H9 (cell line): ENCODE results near the gene BRF1. TPM values are rescaled to one million over a fixed set of nuclear protein-coding genes. Genes with fewer than 3 reads are reported as not detected.

Source experiments
- DNase-seq: peaks from one replicate; pipeline ENCODE4 v3.0.0-alpha.2; 2017
- H2AFZ ChIP-seq: one replicate; pipeline ENCODE4 v1.6.1; 2013; ENCODE audit warnings: mild to moderate bottlenecking, low read length, control low read depth, moderate library complexity
- H2AK5ac ChIP-seq: 2 replicates; pipeline ENCODE4 v1.6.1; 2013; ENCODE audit warnings: low read length, control low read depth, mixed read lengths; ENCODE audit not compliant: insufficient read length
- H2BK120ac ChIP-seq: one replicate; pipeline ENCODE4 v1.6.1; 2013; ENCODE audit warnings: low read depth, mild to moderate bottlenecking, low read length, control low read depth, inconsistent platforms; ENCODE audit not compliant: poor library complexity, severe bottlenecking
- H2BK12ac ChIP-seq: 2 replicates; pipeline ENCODE4 v1.6.1; 2013; ENCODE audit warnings: low read length, control low read depth, mixed read lengths, low read depth; ENCODE audit not compliant: insufficient read length
- H2BK15ac ChIP-seq: 2 replicates; pipeline ENCODE4 v1.6.1; 2013; ENCODE audit warnings: low read depth, low read length, control low read depth
- H2BK20ac ChIP-seq: one replicate; pipeline ENCODE4 v1.6.1; 2013; ENCODE audit warnings: low read depth, mild to moderate bottlenecking, low read length, control low read depth, inconsistent platforms; ENCODE audit not compliant: poor library complexity, severe bottlenecking
- H2BK5ac ChIP-seq: 2 replicates; pipeline ENCODE4 v1.6.1; 2013; ENCODE audit warnings: low read length, control low read depth, mixed read lengths; ENCODE audit not compliant: insufficient read length
- H3K14ac ChIP-seq: 2 replicates; pipeline ENCODE4 v1.6.1; 2013; ENCODE audit warnings: low read length, control low read depth; ENCODE audit not compliant: insufficient read depth
- H3K18ac ChIP-seq: 2 replicates; pipeline ENCODE4 v1.6.1; 2013; ENCODE audit warnings: low read depth, mild to moderate bottlenecking, mixed read lengths, low read length, control low read depth; ENCODE audit not compliant: insufficient read length
- H3K23ac ChIP-seq: 2 replicates; pipeline ENCODE4 v1.6.1; 2013; ENCODE audit warnings: low read length, control low read depth, mixed read lengths, low read depth; ENCODE audit not compliant: insufficient read length
- H3K23me2 ChIP-seq: 2 replicates; pipeline ENCODE4 v1.6.1; 2013; ENCODE audit warnings: low read depth, mild to moderate bottlenecking, mixed read lengths, low read length, control low read depth; ENCODE audit not compliant: insufficient read length, poor library complexity, severe bottlenecking
- H3K27ac ChIP-seq: 2 replicates; pipeline ENCODE4 v1.5.1; 2013; ENCODE audit warnings: low read length, control low read depth, mixed read lengths, low read depth; ENCODE audit not compliant: insufficient read length
- H3K27me3 ChIP-seq: 2 replicates; pipeline ENCODE4 v1.6.1; 2013; ENCODE audit warnings: low read length, control low read depth, inconsistent platforms; ENCODE audit not compliant: insufficient read depth
- H3K4ac ChIP-seq: 2 replicates; pipeline ENCODE4 v1.6.1; 2013; ENCODE audit warnings: low read depth, mild to moderate bottlenecking, control low read depth, inconsistent platforms, low read length, moderate library complexity
- H3K4me1 ChIP-seq: 2 replicates; pipeline ENCODE4 v1.6.1; 2013; ENCODE audit warnings: low read length, control low read depth, inconsistent platforms; ENCODE audit not compliant: insufficient read depth
- H3K4me2 ChIP-seq: 2 replicates; pipeline ENCODE4 v1.6.1; 2013; ENCODE audit warnings: low read length, control low read depth, mixed read lengths; ENCODE audit not compliant: insufficient read length, insufficient read depth
- H3K56ac ChIP-seq: 2 replicates; pipeline ENCODE4 v1.6.1; 2013; ENCODE audit warnings: low read depth, mild to moderate bottlenecking, mixed read lengths, low read length, control low read depth; ENCODE audit not compliant: insufficient read length
- H3K79me1 ChIP-seq: 2 replicates; pipeline ENCODE4 v1.6.1; 2013; ENCODE audit warnings: low read depth, mild to moderate bottlenecking, moderate library complexity, low read length, control low read depth, inconsistent platforms; ENCODE audit not compliant: insufficient read depth, poor library complexity, severe bottlenecking
- H3K79me2 ChIP-seq: 2 replicates; pipeline ENCODE4 v1.6.1; 2013; ENCODE audit warnings: low read length, control low read depth, inconsistent platforms; ENCODE audit not compliant: insufficient read depth
- H3K9ac ChIP-seq: 2 replicates; pipeline ENCODE4 v1.6.1; 2013; ENCODE audit warnings: low read length, control low read depth, mixed read lengths; ENCODE audit not compliant: insufficient read length; ENCODE audit errors: extremely low read depth
- H3K9me3 ChIP-seq: one replicate; pipeline ENCODE4 v1.6.1; 2013; ENCODE audit warnings: low read depth, low read length, inconsistent platforms; ENCODE audit not compliant: control insufficient read depth
- H3T11ph ChIP-seq: one replicate; pipeline ENCODE4 v1.6.1; 2013; ENCODE audit warnings: mild to moderate bottlenecking, low read length, control low read depth, inconsistent platforms
- H4K20me1 ChIP-seq: one replicate; pipeline ENCODE4 v1.6.1; 2013; ENCODE audit not compliant: control insufficient read depth, insufficient read length, insufficient read depth
- H4K5ac ChIP-seq: 2 replicates; pipeline ENCODE4 v1.6.1; 2013; ENCODE audit warnings: low read depth, mild to moderate bottlenecking, mixed read lengths, low read length, control low read depth; ENCODE audit not compliant: insufficient read length
- H4K8ac ChIP-seq: replicated peaks from 2 replicates; pipeline ENCODE4 v1.6.1; 2013; ENCODE audit warnings: low read length, control low read depth, mixed read lengths, low read depth; ENCODE audit not compliant: insufficient read length
- H4K91ac ChIP-seq: 2 replicates; pipeline ENCODE4 v1.6.1; 2013; ENCODE audit warnings: low read depth, mild to moderate bottlenecking, moderate library complexity, mixed read lengths, low read length, control low read depth; ENCODE audit not compliant: insufficient read length
- H3K27ac Mint-ChIP-seq, 3 experiments: 2 replicates in 2 of 3; 3 replicates in 1 of 3; pipeline ENCODE4 v1.8.0; 2020 to 2021; ENCODE audit warnings: mixed read lengths in 3 of 3, mild to moderate bottlenecking in 1 of 3, moderate library complexity in 1 of 3
- H3K27me3 Mint-ChIP-seq: 2 replicates; pipeline ENCODE4 v1.8.0; 2021; ENCODE audit warnings: low read depth, mild to moderate bottlenecking, moderate library complexity, mixed read lengths
- H3K36me3 Mint-ChIP-seq, 3 experiments: 2 replicates in 2 of 3; 3 replicates in 1 of 3; pipeline ENCODE4 v1.8.0; 2020 to 2021; ENCODE audit warnings: low read depth in 3 of 3, mixed read lengths in 3 of 3; ENCODE audit not compliant: insufficient read depth in 1 of 3
- H3K4me1 Mint-ChIP-seq, 2 experiments: 2 replicates each; pipeline ENCODE4 v1.8.0; 2020; ENCODE audit warnings: mixed read lengths in 2 of 2
- H3K4me3 Mint-ChIP-seq, 2 experiments: 2 replicates in 1 of 2; 3 replicates in 1 of 2; pipeline ENCODE4 v1.8.0; 2020 to 2021; ENCODE audit warnings: mild to moderate bottlenecking in 2 of 2, mixed read lengths in 2 of 2, moderate library complexity in 1 of 2
- H3K9me3 Mint-ChIP-seq, 2 experiments: 2 replicates in 1 of 2; 3 replicates in 1 of 2; pipeline ENCODE4 v1.8.0; 2020; ENCODE audit warnings: mild to moderate bottlenecking in 2 of 2, mixed read lengths in 2 of 2, moderate library complexity in 1 of 2
- WGBS: extraction: QIAGEN DNeasy Blood & Tissue Kit; methylation state at CpG from one replicate; pipeline ENCODE4 v1.1.7; 2013; ENCODE audit warnings: missing lambda C conversion rate, low lambda C conversion rate, mixed read lengths; ENCODE audit not compliant: insufficient read length; ENCODE audit errors: extremely low coverage; 5-methylcytosine and 5-hydroxymethylcytosine counted together
- total RNA-seq: library from RNA; stranded (reverse); gene quantifications from 2 replicates; pipeline ENCODE4 v1.2.1, GENCODE V29; 2021
- TF ChIP-seq, protein P1 (sequence below): fragments of 200-600 bp; sonication (generic); conservative IDR thresholded peaks from 3 replicates; pipeline ENCODE4 v1.8.0; 2021; ENCODE audit warnings: antibody characterized with exemption, mild to moderate bottlenecking

BRF1 gene
- total RNA-seq, 1 experiment from 2014 or later = 28.3 TPM

DNA sequence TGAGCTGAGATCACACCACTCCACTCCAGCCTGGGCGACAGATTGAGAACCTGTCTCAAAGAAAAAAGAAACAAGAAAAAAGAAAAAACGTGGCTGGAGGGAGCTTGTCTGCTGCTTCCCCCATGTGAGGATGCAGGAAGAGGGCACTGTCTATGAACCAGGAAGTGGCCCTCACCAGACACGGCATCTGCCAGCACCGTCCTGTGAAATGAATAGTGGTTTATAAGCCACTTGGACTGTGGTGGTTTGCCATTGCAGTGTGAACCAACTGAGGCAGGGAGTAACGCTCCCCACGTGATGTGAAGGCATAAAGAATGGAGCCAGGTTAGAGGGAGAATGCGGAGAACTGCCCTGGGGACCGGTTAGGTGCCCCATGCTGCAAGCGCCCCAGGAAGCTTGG, 4.5 kb upstream of the BRF1 start:
- Histone ChIP-seq H2AK5ac (no peak overlapping the region), H3K27ac (no peak overlapping the region), H3K56ac (no peak overlapping the region), H3T11ph (no peak overlapping the region), H3K9me3 (no peaks in the 10 kb centered on the region), H3K4ac (no peak overlapping the region), H4K8ac (no peak overlapping the region), H2BK15ac (no peak overlapping the region), H3K14ac (no peak overlapping the region), H2BK20ac (no peak overlapping the region), H3K79me2 (no peaks in the 10 kb centered on the region), H2BK5ac (no peak overlapping the region), H3K79me1 (no peaks in the 10 kb centered on the region), H2BK12ac (no peak overlapping the region), H3K23ac (no peak overlapping the region), H4K91ac (no peak overlapping the region), H4K20me1 (no peaks in the 10 kb centered on the region), H3K9ac (no peak overlapping the region), H3K18ac (no peak overlapping the region), H4K5ac (no peak overlapping the region), H2AFZ (no peak overlapping the region), H3K4me1 (no peaks in the 10 kb centered on the region; the same call in 1 of the 2 replicates), H2BK120ac (no peak overlapping the region), H3K23me2 (peaks cover 3% of the 10 kb centered on the region), H3K4me2 (no peak overlapping the region), H3K27me3 (no peaks in the 10 kb centered on the region)
- TF ChIP-seq, protein P1, sequence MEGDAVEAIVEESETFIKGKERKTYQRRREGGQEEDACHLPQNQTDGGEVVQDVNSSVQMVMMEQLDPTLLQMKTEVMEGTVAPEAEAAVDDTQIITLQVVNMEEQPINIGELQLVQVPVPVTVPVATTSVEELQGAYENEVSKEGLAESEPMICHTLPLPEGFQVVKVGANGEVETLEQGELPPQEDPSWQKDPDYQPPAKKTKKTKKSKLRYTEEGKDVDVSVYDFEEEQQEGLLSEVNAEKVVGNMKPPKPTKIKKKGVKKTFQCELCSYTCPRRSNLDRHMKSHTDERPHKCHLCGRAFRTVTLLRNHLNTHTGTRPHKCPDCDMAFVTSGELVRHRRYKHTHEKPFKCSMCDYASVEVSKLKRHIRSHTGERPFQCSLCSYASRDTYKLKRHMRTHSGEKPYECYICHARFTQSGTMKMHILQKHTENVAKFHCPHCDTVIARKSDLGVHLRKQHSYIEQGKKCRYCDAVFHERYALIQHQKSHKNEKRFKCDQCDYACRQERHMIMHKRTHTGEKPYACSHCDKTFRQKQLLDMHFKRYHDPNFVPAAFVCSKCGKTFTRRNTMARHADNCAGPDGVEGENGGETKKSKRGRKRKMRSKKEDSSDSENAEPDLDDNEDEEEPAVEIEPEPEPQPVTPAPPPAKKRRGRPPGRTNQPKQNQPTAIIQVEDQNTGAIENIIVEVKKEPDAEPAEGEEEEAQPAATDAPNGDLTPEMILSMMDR = no peak
- no CpG with 5 or more reads among the region's 9 CpGs for WGBS
- H3K4me1 Mint-ChIP-seq = peaks cover 14 to 21% of the 10 kb centered on the region in 2 experiments
- no peaks in the 10 kb centered on the region for H3K9me3 Mint-ChIP-seq
- DNase-seq = no peak
- H3K27ac Mint-ChIP-seq = no peak overlapping the region
- peaks cover 32% of the 10 kb centered on the region for H3K27me3 Mint-ChIP-seq
- H3K36me3 Mint-ChIP-seq = no peaks in the 10 kb centered on the region
- H3K4me3 Mint-ChIP-seq = no peak overlapping the region
